GM12872 (cell line): Measurements from ENCODE around the gene RIIAD1.

Experiments used
- CTCF ChIP-seq: IDR thresholded peaks from 3 replicates; pipeline ENCODE4 v1.5.1; 2011; ENCODE audit warnings: low read depth, mild to moderate bottlenecking, low read length, moderate library complexity; ENCODE audit not compliant: insufficient read depth

Gene RIIAD1

GRCh38 chr1:151756291-151756690 is 35.0 kb downstream of the RIIAD1 start:
- no peak for TF ChIP-seq CTCF

- TF ChIP-seq CTCF: no peak
Observed at GRCh38 chr1:151759241-151759640, 37.9 kb downstream of the RIIAD1 start.

GRCh38 chr1:151760597-151761385 is 39.5 kb downstream of the RIIAD1 start:
- no peak for TF ChIP-seq CTCF

GRCh38 chr1:151762941-151763921 is 41.9 kb downstream of the RIIAD1 start, which contains the start of gene MRPL9:
Gene MRPL9, minus strand, starts transcription at chr1:151763496. Its CDS starts 17 bp downstream, at chr1:151763479.
- no peak for TF ChIP-seq CTCF

GRCh38 chr1:151763990-151764389 is 42.7 kb downstream of the RIIAD1 start:
- TF ChIP-seq CTCF: no peak

- no peak for TF ChIP-seq CTCF
Observed at GRCh38 chr1:151773702-151774101, 52.4 kb downstream of the RIIAD1 start.

- TF ChIP-seq CTCF: no peak
Observed at GRCh38 chr1:151774256-151774922, 53.1 kb downstream of the RIIAD1 start.
